Measurements from ENCODE around the gene RPL35.
A peak's percentile ranks its signal among the peaks of the same experiment; 100 is the strongest.
"Not testable (repeated sequence)": the region's sequence is repeated elsewhere in the genome, so short reads cannot be mapped to it uniquely, and the experiment has no call there.

Gene RPL35

GRCh38 chr9:124852121-124852828, 9.5 kb downstream of the RPL35 start:
- DNase-seq (ENCODE audit: low read depth) = no peak

GRCh38 chr9:124849801-124850200, 12.0 kb downstream of the RPL35 start:
- DNase-seq (ENCODE audit: low read depth) = peak; percentile 63

- DNase-seq (ENCODE audit: low read depth) = no peak
Measured at GRCh38 chr9:124846969-124847368, 14.8 kb downstream of the RPL35 start.

- DNase-seq (ENCODE audit: low read depth) = not testable (repeated sequence)
Measured at GRCh38 chr9:124846467-124846866, 15.3 kb downstream of the RPL35 start.

- DNase-seq (ENCODE audit: low read depth) = no peak
Measured at GRCh38 chr9:124844291-124844690, 17.5 kb downstream of the RPL35 start.

- DNase-seq (ENCODE audit: low read depth) = no peak
Measured at GRCh38 chr9:124843456-124844034, 18.2 kb downstream of the RPL35 start.

GRCh38 chr9:124841075-124841821, 20.5 kb downstream of the RPL35 start:
- DNase-seq (ENCODE audit: low read depth) = no peak

- DNase-seq (ENCODE audit: low read depth) = no peak
Measured at GRCh38 chr9:124840300-124840833, 21.4 kb downstream of the RPL35 start.

- no peak for DNase-seq (ENCODE audit: low read depth)
Measured at GRCh38 chr9:124839612-124840299, 22.0 kb downstream of the RPL35 start.

GRCh38 chr9:124838567-124839275, 23.0 kb downstream of the RPL35 start:
- not testable (repeated sequence) for DNase-seq (ENCODE audit: low read depth)

- not testable (repeated sequence) for DNase-seq (ENCODE audit: low read depth)
Measured at GRCh38 chr9:124838132-124838531, 23.6 kb downstream of the RPL35 start.

- DNase-seq (ENCODE audit: low read depth) = peak; percentile 82
Measured at GRCh38 chr9:124835026-124835557, 26.7 kb downstream of the RPL35 start.

GRCh38 chr9:124834591-124834990, 27.2 kb downstream of the RPL35 start:
- DNase-seq (ENCODE audit: low read depth) = no peak

GRCh38 chr9:124831642-124832364, 30.0 kb downstream of the RPL35 start:
- no peak for DNase-seq (ENCODE audit: low read depth)

GRCh38 chr9:124830593-124830992, 31.2 kb downstream of the RPL35 start:
- DNase-seq (ENCODE audit: low read depth) = no peak

GRCh38 chr9:124829334-124829669, 32.5 kb downstream of the RPL35 start:
- DNase-seq (ENCODE audit: low read depth) = no peak

GRCh38 chr9:124828489-124829333, 33.0 kb downstream of the RPL35 start:
- no peak for DNase-seq (ENCODE audit: low read depth)

- no peak for DNase-seq (ENCODE audit: low read depth)
Measured at GRCh38 chr9:124820698-124821623, 40.8 kb downstream of the RPL35 start.

All from amniotic epithelial cell (primary cell).